LNCAP (cell line): ENCODE data around the gene CENPN.

Experiments
- CTCF ChIP-seq: fragments of 450-650 bp; IDR thresholded peaks from 2 replicates; pipeline ENCODE4 v1.5.1; 2017; ENCODE audit warnings: mild to moderate bottlenecking

CENPN gene

DNA sequence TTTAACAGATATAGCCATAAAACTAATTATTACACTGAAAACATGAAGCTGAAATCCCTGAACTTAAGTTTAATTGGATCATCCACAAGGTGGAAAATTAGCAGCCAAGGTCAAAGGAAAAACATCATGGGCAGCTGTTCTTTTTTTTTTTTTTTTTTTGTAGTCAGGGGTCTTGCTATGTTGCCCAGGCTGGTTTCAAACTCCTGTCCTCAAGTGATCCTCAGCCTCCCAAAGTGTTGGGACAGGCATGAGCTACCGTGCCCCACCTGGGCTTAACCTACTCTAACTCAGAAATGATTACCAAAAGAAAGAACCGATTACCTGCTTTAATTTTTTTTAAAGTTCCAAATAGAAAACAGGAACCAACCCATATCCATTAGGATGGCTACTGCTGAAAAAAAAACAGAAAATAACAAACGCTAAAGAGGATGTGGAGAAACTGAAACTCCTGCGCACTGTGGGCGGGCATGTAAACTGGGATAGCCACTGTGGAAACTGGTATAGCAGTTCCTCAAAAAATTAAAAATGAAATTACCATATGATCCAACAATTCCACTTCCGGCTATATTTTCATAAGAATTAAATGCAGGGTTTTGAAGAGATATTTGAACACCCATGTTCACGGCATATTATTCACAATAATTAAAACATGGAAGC lies 8.9 kb upstream of the CENPN start:
- TF ChIP-seq CTCF, result no peak

DNA sequence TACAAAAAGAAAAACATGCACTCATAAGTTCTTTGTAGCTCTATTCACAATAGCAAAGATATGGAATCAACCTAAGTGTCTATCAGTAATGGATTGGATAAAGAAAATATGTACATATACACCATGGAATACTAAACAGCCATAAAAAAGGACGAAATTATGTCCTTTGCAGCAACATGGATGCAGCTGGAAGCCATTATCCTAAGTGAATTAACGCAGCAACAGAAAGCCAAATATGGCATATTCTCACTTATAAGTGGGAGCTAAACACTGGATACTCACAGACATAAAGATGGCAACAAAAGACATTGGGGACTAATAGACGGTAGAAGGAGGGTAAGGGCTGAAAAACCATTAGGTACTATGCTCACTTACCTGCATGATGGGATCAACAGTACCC lies 6.1 kb upstream of the CENPN start:
- no peak for TF ChIP-seq CTCF

GRCh38 chr16:81001330-81001729 lies 5.7 kb upstream of the CENPN start:
- no peak for TF ChIP-seq CTCF

DNA sequence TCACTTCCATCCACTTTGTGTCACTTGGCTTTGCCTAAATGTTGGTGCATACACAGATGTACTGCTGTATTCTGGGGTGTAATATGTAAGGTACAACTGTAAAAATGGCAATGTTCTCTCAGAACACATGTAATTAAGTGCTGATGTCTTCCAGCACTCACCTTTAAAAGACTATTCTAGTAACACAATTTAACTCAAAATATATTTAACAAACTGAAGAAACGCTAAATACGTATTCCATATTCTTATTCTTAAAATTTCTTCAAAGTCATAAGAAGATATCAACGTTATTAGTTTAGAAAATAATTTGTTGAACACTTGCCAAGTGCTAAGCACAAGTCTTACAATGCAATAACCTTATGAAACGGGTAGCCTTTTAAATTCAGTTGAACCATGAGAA lies 4.0 kb upstream of the CENPN start:
- TF ChIP-seq CTCF, result no peak

DNA sequence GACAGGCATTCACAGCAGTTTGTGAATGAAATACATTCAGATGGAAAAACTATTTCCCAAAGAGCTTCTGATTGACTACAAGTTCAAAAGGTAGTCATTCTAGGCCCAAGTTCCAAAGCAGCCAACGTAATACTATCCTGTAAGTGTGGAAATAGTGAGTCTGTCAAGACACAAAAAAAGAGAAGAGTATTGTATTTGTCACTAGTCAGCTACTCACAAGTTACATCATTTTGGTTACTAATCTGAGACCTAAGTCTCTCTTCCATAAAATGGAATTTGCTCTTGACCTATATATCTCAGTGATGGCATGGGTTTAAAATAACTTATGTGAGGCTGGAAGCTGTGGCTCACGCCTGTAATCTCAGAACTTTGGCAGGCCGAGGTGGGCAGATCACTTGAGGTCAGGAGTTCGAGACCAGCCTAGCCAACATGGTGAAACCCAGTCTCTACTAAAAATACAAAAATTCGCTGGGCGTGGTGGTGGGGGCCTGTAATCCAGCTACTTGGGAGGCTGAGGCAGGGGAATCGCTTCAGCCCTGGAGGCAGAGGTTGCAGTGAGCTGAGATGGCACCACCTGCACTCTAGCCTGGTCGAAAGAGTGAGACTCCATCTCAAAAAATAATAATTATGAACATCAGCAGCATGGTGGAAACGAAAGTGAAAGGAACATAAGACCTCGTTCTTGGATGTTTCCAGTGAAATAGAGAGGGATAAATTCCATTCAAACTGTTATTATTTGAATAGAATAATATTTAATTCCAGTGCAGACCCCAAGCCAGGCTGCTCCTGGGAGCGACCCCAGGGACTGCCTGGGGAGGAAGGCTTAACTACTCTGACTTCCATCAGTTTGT lies 3.2 kb upstream of the CENPN start:
- no peak for TF ChIP-seq CTCF

- peak; percentile 60 for TF ChIP-seq CTCF
Observed at GRCh38 chr16:81004646-81005353, 2.2 kb upstream of the CENPN start.

GRCh38 chr16:81005610-81006161 lies 1.3 kb upstream of the CENPN start:
- no peak for TF ChIP-seq CTCF
